Activated T-helper 1 cell treated with anti-CD3 and anti-CD28 coated beads, Interleukin-12 subunit alpha, Interleukin-12 subunit beta, Interleukin-2, Interleukin-4 antibody, amounts not matched to agents 30 ng/mL and 10 ng/mL and 1 ng/mL, durations not matched to agents 14 hours and 24 hours and 36 hours (primary cell): ENCODE data around the gene PPP1R1C. TPM values are rescaled to one million over a fixed set of nuclear protein-coding genes. Genes with fewer than 3 reads are reported as not detected.

Experiments used
- DNase-seq: peaks from one replicate; pipeline ENCODE4 v3.0.0; 2021; ENCODE audit warnings: low spot score
- H3K27ac Mint-ChIP-seq: one replicate; pipeline ENCODE4 v1.8.0; 2021; ENCODE audit warnings: mild to moderate bottlenecking, mixed read lengths
- H3K27me3 Mint-ChIP-seq: one replicate; pipeline ENCODE4 v1.8.0; 2022; ENCODE audit warnings: mild to moderate bottlenecking, moderate library complexity, mixed read lengths; ENCODE audit not compliant: insufficient read depth
- H3K36me3 Mint-ChIP-seq: one replicate; pipeline ENCODE4 v1.8.0; 2021; ENCODE audit warnings: low read depth, mixed read lengths
- H3K4me1 Mint-ChIP-seq: one replicate; pipeline ENCODE4 v1.8.0; 2021; ENCODE audit warnings: low read depth, mixed read lengths
- H3K4me3 Mint-ChIP-seq: one replicate; pipeline ENCODE4 v1.8.0; 2021; ENCODE audit warnings: mild to moderate bottlenecking, moderate library complexity, mixed read lengths
- H3K9me3 Mint-ChIP-seq: one replicate; pipeline ENCODE4 v1.8.0; 2021; ENCODE audit warnings: mixed read lengths
- intact Hi-C: fragments of 100-400 bp; cut with micrococcal nuclease; formaldehyde crosslinking; loops from one replicate; pipeline ENCODE4 v1.15.1; 2024
- total RNA-seq: library from RNA; stranded (reverse); gene quantifications from 2 replicates; pipeline ENCODE4 v1.2.3, GENCODE V29; 2022

Gene PPP1R1C
- total RNA-seq, 1 donor from 2014 or later: not detected

DNA sequence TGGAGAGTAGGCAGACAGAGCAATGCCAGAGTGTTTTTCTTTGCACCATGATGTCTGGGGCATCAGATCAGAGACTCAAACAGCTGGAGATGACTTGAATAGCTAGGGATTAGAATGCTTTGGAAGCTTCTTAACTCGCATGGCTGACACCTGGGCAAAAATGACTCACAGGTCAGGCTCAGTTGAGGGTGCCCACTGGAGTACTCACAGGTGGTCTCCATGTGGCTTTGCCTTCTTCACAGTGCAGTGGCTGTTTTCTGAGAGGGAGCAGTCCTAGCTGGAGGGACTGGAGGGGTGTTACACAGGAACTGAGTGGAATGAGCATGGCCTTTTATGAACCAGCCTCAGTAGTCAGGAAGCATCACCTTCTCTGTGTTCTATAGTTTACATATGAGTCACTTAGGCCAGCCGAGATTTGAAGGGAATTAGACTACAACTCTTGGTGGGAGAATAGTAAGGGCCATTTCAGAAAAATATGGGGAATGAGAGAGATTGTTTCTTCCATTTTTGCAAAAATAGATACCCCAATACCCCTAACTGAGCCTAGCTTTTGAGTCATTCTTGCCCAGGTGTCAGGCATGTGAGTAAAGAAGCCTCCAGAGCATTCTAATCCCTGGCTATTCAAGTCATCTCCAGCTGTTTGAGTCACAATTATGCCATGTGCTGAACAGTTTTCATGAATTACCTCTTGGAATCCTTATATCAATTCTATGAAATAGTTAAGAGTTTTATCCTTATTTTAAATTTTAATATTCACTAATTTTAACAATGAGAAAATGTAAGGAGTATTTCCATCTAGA lies 7.1 kb upstream of the PPP1R1C start:
- Mint-ChIP-seq H3K4me3 (no peak overlapping the region), H3K27ac (no peak overlapping the region), H3K27me3 (no peaks in the 10 kb centered on the region), H3K9me3 (no peaks in the 10 kb centered on the region), H3K36me3 (no peaks in the 10 kb centered on the region), H3K4me1 (no peaks in the 10 kb centered on the region)
- DNase-seq: no peak
- intact Hi-C loops: no loop called here

DNA sequence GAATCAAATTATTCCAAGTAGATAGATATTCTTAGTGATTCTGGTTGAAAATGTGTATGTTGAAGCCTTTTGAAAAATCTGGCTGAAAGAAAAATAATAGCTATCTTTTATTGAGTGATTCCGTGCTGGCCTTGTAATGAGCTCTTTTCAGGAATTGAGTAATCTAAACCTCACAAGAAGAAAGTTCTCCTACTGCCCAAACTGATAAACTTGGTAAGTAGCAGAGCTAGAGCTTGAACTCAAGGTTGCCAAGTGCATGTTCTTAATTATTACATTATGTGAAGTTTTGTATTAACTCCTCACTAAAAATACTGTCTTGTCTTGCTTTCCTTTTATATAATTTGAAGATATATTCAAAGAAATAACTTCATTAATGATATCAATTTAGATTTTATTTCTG lies 1.6 kb upstream of the PPP1R1C start:
- H3K27me3 Mint-ChIP-seq: no peaks in the 10 kb centered on the region
- no peaks in the 10 kb centered on the region for H3K36me3 Mint-ChIP-seq
- no peak for DNase-seq
- H3K9me3 Mint-ChIP-seq: no peaks in the 10 kb centered on the region
- H3K4me3 Mint-ChIP-seq: no peak overlapping the region
- H3K27ac Mint-ChIP-seq: no peak overlapping the region
- H3K4me1 Mint-ChIP-seq: no peaks in the 10 kb centered on the region
- intact Hi-C loops: no loop called here

- no peak for DNase-seq
- Mint-ChIP-seq H3K27ac (no peak overlapping the region), H3K9me3 (no peaks in the 10 kb centered on the region), H3K4me1 (no peaks in the 10 kb centered on the region), H3K27me3 (no peaks in the 10 kb centered on the region), H3K4me3 (no peak overlapping the region), H3K36me3 (no peaks in the 10 kb centered on the region)
- intact Hi-C loops: no loop called here
Observed at GRCh38 chr2:181984814-181985631, 630 bp upstream of the PPP1R1C start.

- Mint-ChIP-seq H3K36me3 (no peaks in the 10 kb centered on the region), H3K9me3 (no peaks in the 10 kb centered on the region), H3K27me3 (no peaks in the 10 kb centered on the region), H3K4me3 (no peak overlapping the region), H3K4me1 (no peaks in the 10 kb centered on the region), H3K27ac (no peak overlapping the region)
- intact Hi-C loops: no loop called here
- no peak for DNase-seq
Observed at GRCh38 chr2:181988154-181988924, 2.7 kb downstream of the PPP1R1C start.

DNA sequence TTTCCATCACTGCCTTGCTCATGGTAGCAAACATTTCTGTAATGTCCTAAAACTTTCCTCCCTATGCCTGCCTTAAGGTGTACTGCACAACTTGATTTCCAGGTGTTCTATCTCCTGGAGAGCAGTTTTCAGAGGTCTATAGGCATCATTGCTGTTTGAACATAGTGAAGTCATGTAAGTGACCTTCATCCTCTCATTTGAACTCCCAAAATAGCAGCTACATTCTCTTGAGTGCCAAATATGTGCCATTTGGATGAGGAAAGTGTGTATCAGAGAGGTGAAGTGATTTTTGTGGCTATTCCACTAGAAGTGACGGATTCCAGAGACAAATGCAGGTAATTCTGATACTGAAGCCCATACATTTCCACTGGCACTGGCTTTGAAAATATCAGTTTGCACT lies 3.4 kb downstream of the PPP1R1C start:
- intact Hi-C loops: no loop called here
- H3K4me1 Mint-ChIP-seq: no peaks in the 10 kb centered on the region
- DNase-seq: no peak
- H3K36me3 Mint-ChIP-seq: no peaks in the 10 kb centered on the region
- no peak overlapping the region for H3K27ac Mint-ChIP-seq
- H3K9me3 Mint-ChIP-seq: no peaks in the 10 kb centered on the region
- no peak overlapping the region for H3K4me3 Mint-ChIP-seq
- no peaks in the 10 kb centered on the region for H3K27me3 Mint-ChIP-seq

DNA sequence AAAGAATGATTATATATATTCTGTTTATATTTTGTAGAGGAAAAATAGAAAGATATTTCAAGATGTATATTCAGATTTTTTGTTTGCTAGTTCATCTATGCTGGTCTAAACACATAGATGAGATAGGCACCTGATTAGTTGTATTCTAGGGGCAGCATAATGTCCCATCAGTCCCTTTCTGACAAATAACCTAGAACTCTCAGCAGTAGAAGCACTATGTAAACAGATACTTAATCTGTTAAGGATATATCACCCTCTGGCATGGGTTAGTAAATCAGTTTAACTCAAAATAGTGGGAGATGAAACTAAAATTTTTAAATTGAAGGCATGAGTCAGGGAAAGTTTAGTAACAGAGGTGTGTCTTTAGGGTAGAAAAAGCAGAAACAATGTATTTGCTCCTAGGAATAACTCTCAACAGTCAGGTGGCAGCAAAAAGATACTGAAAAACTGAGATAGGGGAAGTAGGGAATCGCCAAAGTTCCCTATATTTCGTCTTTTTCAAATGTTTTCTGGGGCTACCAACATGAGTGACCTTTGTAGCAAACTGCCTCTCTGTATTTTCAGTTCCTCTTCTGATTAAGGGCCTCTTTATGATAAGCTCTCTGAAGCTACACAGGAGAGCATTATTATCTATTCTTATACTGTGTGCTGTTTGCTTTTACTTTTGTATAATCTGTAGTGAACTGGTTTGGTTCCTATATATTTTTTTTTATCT lies 5.7 kb downstream of the PPP1R1C start:
- no peaks in the 10 kb centered on the region for H3K36me3 Mint-ChIP-seq
- H3K27me3 Mint-ChIP-seq: peaks cover 4% of the 10 kb centered on the region
- H3K4me3 Mint-ChIP-seq: no peak overlapping the region
- no peak overlapping the region for H3K27ac Mint-ChIP-seq
- intact Hi-C loops: no loop called here
- no peaks in the 10 kb centered on the region for H3K4me1 Mint-ChIP-seq
- DNase-seq: no peak
- no peaks in the 10 kb centered on the region for H3K9me3 Mint-ChIP-seq

GRCh38 chr2:181992776-181993175 lies 7.1 kb downstream of the PPP1R1C start:
- DNase-seq: no peak
- Mint-ChIP-seq H3K4me1 (no peaks in the 10 kb centered on the region), H3K27me3 (peaks cover 4% of the 10 kb centered on the region), H3K27ac (no peak overlapping the region), H3K36me3 (no peaks in the 10 kb centered on the region), H3K4me3 (no peak overlapping the region), H3K9me3 (no peaks in the 10 kb centered on the region)
- intact Hi-C loops: no loop called here

DNA sequence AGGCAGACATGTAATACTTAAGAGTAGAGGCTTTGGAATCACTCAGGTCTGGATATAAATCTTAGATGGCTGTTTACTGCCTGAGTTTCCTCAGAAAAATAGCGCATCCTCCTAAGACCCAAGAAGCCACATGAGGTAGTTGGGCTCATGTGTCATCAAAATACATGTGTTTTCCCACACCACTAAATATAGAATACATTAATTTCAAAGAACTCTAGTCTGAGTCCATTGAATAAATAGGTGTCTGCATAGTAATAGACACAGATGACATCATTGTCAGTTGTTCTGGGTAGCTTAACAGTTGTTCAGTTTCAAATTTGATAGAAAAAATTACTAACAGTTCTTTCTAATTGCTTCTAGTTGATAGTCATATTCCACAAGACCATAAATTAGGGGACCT lies 9.6 kb downstream of the PPP1R1C start:
- no peak for DNase-seq
- Mint-ChIP-seq H3K4me3 (no peak overlapping the region), H3K27me3 (peaks cover 4% of the 10 kb centered on the region), H3K4me1 (no peaks in the 10 kb centered on the region), H3K27ac (no peak overlapping the region), H3K9me3 (no peaks in the 10 kb centered on the region), H3K36me3 (no peaks in the 10 kb centered on the region)
- intact Hi-C loops: no loop called here

GRCh38 chr2:181998041-181998835 lies 12.6 kb downstream of the PPP1R1C start:
- H3K27ac Mint-ChIP-seq: no peak overlapping the region

DNA sequence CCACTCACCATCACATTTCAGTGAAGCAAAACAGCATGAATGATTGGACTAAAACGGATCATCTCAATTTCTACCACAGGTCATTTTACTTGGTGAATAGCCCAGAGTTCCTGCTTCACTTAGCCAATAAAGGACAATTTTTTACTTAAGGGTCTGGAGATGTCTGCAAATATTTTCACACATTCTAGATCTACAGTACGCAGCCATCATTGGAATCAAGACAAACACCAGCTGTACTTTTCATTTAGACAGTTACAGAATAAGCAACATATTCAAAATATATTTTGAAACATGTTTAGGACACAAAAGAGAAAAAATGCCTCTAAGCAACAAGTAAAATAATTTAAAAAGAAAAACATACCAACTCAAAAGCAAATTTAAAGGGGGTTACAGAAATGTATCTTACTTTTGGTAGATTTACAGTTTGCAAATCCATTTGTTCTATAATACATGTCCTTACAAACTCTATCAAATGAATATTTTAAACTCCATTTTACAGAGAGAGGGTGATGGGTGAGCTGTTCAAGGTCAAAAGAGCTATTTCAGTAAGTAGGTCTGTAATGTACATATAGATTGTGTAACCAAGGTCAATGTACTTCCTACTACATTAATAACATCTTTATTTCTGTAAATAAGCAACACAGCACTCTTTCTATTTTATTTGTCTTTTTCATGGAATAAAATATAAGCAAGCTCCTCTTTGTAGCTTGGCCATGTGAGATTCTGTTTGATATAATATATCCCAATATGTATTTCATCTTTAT lies 13.4 kb downstream of the PPP1R1C start:
- H3K4me1 Mint-ChIP-seq: no peaks in the 10 kb centered on the region
- H3K36me3 Mint-ChIP-seq: no peaks in the 10 kb centered on the region
- no peak for DNase-seq
- no peaks in the 10 kb centered on the region for H3K9me3 Mint-ChIP-seq
- no peak overlapping the region for H3K4me3 Mint-ChIP-seq
- peaks cover 4% of the 10 kb centered on the region for H3K27me3 Mint-ChIP-seq
- intact Hi-C loops: no loop called here
- H3K27ac Mint-ChIP-seq: no peak overlapping the region

More at GRCh38 chr2:181998041-181998835, 12.6 kb downstream of the PPP1R1C start:
- Mint-ChIP-seq H3K4me3 (no peak overlapping the region), H3K27me3 (peaks cover 4% of the 10 kb centered on the region), H3K36me3 (no peaks in the 10 kb centered on the region), H3K9me3 (no peaks in the 10 kb centered on the region), H3K4me1 (no peaks in the 10 kb centered on the region)
- DNase-seq: no peak
- intact Hi-C loops: no loop called here

GRCh38 chr2:181999911-182000310 lies 14.3 kb downstream of the PPP1R1C start:
- intact Hi-C loops: no loop called here
- no peak overlapping the region for H3K27ac Mint-ChIP-seq
- DNase-seq: no peak
- no peaks in the 10 kb centered on the region for H3K4me1 Mint-ChIP-seq
- H3K4me3 Mint-ChIP-seq: no peak overlapping the region
- no peaks in the 10 kb centered on the region for H3K36me3 Mint-ChIP-seq
- H3K9me3 Mint-ChIP-seq: no peaks in the 10 kb centered on the region
- H3K27me3 Mint-ChIP-seq: no peaks in the 10 kb centered on the region
